GM21515 (cell line): Measurements from ENCODE around the gene SYTL3.
"Not testable (repeated sequence)": the region's sequence is repeated elsewhere in the genome, so short reads cannot be mapped to it uniquely, and the experiment has no call there.

Source experiments
- ATAC-seq: cut with Tn5 transposase; IDR thresholded peaks from one replicate; pipeline ENCODE4 v1.9.1; 2021; ENCODE audit not compliant: unreplicated experiment

The SYTL3 gene

DNA sequence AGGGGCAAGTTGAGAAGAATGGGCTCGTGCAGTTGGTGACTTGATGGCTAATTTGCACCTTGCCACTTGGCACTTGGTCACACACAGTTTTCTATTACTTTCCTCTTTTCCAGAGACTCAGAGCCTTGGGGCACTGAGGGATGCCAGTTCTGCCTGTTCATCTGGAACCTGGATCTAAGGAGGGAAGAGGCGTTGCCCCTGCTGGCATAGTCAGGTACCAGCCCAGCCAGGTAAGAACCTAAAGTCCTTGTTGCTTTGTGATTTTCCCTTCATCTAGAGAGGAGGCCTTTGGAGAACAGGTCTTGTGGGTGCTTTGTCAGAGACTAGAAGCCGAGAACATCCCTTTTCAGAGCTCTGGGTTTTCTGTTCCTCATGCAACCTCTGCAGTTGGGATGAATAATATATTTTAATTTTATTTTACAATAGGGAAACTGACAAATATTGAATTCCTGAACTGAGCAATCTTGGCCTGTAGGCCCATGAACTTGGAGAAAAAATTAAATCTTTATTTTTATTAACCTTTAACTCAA is 11.4 kb downstream of the SYTL3 start:
- ATAC-seq = no peak

GRCh38 chr6:158662607-158662953 is 12.7 kb downstream of the SYTL3 start:
- no peak for ATAC-seq

- ATAC-seq = no peak
These were observed 13.2 kb downstream of the SYTL3 start for GRCh38 chr6:158662954-158663624.

GRCh38 chr6:158663625-158664165 is 13.8 kb downstream of the SYTL3 start:
- no peak for ATAC-seq

DNA sequence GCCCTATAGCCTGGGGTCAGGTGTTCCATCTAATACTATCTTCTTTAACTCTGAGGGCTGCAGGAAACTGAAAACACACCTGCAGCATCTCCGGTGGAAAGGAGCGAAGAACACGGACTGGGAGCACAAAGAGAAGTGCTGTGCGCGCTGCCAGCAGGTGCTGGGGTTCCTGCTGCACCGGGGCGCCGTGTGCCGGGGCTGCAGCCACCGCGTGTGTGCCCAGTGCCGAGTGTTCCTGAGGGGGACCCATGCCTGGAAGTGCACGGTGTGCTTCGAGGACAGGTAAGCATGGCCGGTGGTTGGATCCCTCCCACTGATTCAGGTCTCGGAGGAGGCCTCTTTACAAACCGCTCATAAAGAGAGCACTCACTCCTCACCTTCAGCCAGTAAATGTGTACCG is 15.5 kb downstream of the SYTL3 start:
- ATAC-seq = no peak

DNA sequence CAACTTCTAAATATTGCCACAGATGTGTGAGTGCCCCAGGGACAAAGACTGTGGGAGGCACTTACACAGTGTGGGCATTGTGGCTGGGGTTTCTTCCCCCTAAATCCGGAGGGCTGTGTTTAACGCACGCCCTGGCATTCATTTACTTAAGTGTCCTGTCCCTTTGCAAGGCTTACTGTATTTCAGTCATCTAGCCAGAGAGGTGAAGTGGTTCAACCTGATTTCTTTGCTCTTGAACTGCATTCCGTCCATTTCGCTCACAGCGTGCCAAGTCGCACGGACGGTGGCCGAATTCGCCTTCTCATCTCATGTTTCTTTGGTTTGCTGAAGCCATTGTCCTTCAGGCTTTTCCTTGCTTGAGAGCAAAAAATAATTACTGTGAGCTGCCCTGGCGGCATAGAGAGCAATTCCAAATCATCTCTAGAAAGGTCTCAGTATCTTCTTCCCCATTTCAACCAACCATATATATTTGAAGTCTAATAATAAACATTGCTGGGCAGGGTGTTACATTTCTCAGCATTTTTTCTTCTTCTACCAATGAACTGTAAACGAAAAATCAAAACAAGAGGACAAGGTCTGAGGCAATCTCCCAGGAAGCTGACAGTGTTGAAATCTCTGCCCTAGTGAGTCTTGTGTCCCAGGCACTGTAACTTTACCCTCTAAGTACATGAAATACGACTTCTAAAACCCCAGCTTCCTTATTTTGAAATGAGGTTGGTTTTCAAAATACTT is 16.9 kb downstream of the SYTL3 start:
- no peak for ATAC-seq

GRCh38 chr6:158667360-158667981 is 17.6 kb downstream of the SYTL3 start:
- no peak for ATAC-seq

DNA sequence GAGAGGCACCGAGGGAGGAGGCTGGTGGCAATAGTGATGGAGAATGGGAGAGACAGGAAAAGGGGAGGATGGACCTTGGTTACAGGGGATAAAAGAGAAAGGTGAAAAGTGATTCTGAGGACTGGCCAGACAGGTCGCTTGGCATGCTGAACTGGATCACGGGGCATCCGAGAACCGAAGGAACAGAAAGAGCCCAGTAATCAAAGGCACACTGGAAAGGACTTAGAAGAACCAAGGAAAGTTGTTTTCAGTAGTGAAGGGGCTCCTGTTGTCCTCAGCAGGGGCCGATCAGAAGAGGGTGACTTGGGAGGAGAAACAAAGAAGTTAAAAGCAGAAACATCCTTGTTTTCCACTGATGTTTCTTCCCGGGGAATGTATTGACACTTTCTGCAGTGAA is 18.9 kb downstream of the SYTL3 start:
- no peak for ATAC-seq

DNA sequence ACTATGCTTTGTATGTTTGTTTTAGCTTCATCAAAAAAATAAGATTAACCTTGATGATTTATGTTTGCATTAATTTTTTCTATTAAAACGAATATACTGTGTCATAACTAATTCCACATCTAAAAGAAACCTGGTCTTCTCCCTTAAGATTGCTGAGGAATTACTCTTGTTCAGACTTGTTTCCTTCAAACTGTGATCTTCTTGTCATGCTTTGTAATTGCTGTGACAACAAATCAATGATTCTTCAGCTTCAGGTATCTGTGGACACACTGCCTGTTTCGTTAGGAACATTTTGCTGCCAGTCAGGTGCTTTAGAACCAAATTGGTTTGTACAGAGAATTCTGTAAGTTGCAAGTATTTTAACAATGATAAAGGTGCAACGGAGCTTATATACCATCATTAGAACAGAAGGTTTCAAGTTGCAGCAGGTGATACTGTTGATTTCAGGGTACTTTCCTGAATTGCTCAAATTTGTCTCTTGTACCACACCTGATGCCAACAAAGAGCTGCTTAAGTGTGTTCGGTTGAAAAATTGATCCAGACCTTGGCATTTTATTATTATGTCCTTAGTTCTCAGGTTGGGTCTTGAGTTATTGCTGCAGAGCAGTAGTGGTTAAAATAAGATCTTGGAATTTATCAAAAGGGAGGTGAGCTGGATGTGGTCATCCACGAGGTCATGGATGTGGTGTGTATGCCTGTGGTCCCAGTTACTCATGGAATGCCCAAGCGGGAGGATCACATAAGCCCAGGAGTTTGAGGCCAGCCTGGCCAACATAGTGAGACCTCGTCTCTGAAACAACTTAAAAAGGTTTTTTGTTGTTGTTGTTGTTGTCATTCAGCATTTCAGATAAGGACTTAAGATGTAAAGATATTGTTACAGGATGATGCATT is 19.5 kb downstream of the SYTL3 start:
- ATAC-seq = no peak

GRCh38 chr6:158672119-158672518 is 22.3 kb downstream of the SYTL3 start:
- ATAC-seq = not testable (repeated sequence)

DNA sequence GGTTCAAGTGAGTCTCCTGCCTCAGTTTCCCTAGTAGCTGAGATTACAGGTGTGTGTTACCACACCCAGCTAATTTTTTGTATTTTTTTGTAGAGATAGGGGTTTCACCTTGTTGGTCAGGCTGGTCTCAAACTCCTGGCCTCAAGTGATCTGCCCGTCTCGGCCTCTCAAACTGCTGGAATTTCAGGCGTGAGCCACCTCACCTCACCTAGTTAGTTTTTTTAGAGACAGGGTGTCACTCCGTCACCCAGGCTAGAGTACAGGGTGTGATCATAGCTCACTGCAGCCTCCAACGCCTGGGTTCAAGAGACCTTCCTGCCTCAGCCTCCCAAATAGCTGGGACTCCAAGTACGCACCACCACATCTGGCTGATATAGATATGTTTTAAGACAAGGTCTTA is 22.9 kb downstream of the SYTL3 start:
- ATAC-seq = no peak

GRCh38 chr6:158674342-158675131 is 24.7 kb downstream of the SYTL3 start:
- ATAC-seq = no peak

GRCh38 chr6:158677094-158677493 is 27.2 kb downstream of the SYTL3 start:
- ATAC-seq = not testable (repeated sequence)

GRCh38 chr6:158677906-158678578 is 28.2 kb downstream of the SYTL3 start:
- no peak for ATAC-seq

DNA sequence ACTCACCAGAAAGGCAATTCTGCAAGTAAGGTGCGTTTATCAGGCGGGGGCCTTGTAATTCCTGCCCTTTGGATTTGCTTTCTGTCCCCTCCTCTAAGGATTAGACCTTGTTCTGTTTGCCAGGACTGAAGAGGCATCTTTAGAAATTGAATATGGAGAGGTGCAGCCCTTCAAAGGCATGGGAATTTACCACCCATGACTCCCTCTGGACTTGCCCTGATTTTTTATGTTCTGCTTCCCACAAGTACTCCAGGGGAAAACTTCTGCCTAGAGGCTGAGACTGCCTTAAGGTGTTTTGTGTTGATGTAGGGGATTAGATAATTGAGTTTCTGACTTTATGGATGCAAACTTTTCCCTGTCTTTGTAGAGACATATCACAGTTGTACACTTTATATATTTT is 30.2 kb downstream of the SYTL3 start:
- ATAC-seq = no peak

DNA sequence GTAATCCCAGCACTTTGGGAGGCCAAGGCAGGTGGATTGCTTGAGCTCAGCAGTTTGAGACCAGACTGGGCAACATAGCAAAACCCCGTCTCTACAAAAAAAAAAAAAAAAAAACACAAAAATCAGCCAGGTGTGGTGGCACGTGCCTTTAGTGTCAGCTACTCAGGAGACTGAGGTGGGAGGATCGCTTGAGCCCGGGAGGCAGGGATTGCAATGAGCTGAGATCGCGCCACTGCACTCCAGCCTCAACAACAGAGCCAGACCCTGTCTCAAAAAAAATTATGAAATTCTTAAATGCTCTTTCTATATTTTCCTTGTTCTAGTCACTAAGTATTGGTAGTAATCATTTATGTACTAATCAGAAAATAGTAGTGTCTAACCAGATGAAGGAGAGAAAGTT is 30.6 kb downstream of the SYTL3 start:
- ATAC-seq = no peak

DNA sequence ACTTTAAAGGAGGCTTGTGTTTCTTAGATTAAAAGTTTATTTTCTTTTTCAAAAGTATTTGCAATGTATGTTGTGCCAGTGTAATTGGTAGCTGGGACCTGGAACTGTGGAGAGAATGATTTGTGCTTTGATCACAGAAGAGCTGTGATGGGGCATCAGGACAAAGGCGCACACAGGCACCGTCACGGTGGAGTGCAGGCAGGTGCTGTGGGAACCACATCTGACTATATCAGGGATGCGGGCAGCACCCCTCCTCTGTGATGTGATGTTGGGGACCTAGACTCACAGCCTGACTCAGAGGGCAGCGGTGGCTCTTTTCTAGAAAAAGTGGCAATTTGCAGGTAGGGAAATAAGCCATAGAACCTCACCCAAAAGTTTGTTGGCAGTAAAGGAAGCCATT is 34.5 kb downstream of the SYTL3 start:
- no peak for ATAC-seq

DNA sequence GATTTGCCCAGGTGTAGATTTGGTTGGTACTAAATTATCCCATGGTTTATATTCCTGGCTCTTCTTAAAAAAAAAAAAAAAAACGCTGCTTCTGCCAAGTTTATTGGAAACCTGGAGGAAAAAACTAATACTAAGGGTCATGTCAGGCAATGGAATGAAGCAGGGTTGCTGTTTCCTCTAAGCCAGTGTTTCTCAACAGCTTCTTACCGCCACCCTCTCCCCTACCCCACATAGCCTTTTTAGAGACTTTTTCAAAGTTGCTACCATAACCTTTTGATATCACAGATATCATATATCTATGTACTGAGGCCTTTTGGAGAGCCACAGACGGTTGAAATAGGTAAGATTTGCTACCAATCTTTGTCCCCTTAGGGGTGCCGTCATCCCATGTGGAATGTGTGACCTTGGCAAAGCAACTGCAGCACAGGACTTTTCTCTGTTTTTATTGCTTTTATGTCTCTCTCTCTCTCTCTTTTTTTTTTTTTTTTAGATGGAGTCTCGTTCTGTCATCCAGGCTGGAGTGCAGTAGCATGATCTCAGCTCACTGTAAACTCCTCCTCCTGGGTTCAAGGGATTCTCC is 35.0 kb downstream of the SYTL3 start:
- ATAC-seq = no peak

GRCh38 chr6:158686311-158686710 is 36.5 kb downstream of the SYTL3 start:
- no peak for ATAC-seq
